Measurements from ENCODE around the gene EPHA7. TPM values are rescaled to one million over a fixed set of nuclear protein-coding genes. Genes with fewer than 3 reads are reported as not detected.

Gene EPHA7
- total and polyA plus RNA-seq, 4 donors: under 0.01 to 0.37 (median 0.01) TPM; not detected in 1

DNA sequence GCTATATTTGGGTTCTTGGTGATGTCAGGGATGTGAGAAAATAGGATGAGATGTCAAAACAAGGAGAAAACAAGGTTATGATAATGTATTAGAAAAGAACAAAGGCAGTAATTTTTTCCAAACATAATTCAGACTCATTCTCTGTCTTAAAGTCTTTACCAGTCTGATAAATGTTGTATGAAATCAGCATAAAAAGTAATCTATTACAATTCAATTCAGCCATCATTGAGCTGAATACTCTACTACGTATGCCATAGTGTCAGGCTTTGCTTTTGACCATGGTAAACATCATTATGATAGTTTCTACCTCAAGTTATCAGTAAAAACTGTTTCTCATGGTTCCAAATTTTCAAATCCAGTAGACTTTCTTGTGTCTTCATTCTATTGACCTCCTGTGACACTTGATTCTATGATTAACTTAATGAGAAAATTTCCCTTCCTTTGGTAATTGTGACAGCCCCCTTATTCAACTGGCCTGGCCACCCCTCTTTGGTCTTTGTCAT is 75.0 kb downstream of the EPHA7 start:
- no peak overlapping the region for H3K27ac ChIP-seq (ENCODE audit: low read depth in 1 of 2, low read length in 2 of 2)
- DNase-seq (ENCODE audit: low spot score): no peak
- no peak overlapping the region for H3K9ac ChIP-seq (ENCODE audit: low read depth in 1 of 2, low read length in 2 of 2)
- no peaks in the 10 kb centered on the region for H3K27me3 ChIP-seq (ENCODE audit: control insufficient read depth in 4 of 4, insufficient read depth in 4 of 4, low read length in 3 of 4)
- H3K4me1 ChIP-seq (ENCODE audit: control insufficient read depth in 4 of 4, insufficient read depth in 4 of 4, low read length in 3 of 4): no peaks in the 10 kb centered on the region
- WGBS: 82% methylated on average over 1 of the region's 1 CpG
- TF ChIP-seq YY1 (IDR thresholded peaks at IDR 0.05): no peak
- TF ChIP-seq JUND (IDR thresholded peaks at IDR 0.05): no peak
- TF ChIP-seq SP1 (IDR thresholded peaks at IDR 0.05): no peak
- no peak for TF ChIP-seq HNF4A (conservative IDR thresholded peaks at IDR 0.05)
- TF ChIP-seq EGR1 (IDR thresholded peaks at IDR 0.05; ENCODE audit: low read depth in 2 of 2): no peak
- TF ChIP-seq NR2F2 (IDR thresholded peaks at IDR 0.05): no peak
- no peak for TF ChIP-seq HNF4G (IDR thresholded peaks at IDR 0.05)
- TF ChIP-seq MAX (IDR thresholded peaks at IDR 0.05): no peak
- no peak overlapping the region for H3K4me3 ChIP-seq (ENCODE audit: low read depth in 1 of 3, low read length in 3 of 3)
- no peaks in the 10 kb centered on the region for H3K36me3 ChIP-seq (ENCODE audit: control insufficient read depth in 4 of 4, insufficient read depth in 3 of 4, low read depth in 1 of 4, low read length in 3 of 4)
- H3K9me3 ChIP-seq (ENCODE audit: control insufficient read depth in 4 of 4, low read length in 3 of 4): no peaks in the 10 kb centered on the region

DNA sequence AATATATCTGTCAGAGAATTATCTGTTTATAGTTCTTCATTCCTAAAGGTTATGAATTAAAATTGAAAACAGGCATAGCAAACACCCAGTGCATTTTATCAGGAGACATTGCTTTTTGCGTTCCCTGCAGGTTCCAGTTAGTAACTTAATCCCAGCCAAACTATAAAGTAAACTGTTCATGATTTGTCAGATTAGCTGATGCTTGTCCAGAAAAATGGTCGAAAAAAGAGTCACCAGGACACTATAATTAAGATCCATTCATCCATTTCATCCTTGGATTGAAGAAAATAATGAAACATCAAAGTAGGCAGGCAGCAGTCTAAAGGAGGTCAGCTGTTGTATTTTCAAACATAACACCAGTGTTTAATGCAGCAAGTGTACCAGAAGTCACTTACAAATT is 75.9 kb downstream of the EPHA7 start:
- Histone ChIP-seq H3K27ac (ENCODE audit: low read depth in 1 of 2, low read length in 2 of 2) (no peak overlapping the region), H3K27me3 (ENCODE audit: control insufficient read depth in 4 of 4, insufficient read depth in 4 of 4, low read length in 3 of 4) (no peaks in the 10 kb centered on the region), H3K9ac (ENCODE audit: low read depth in 1 of 2, low read length in 2 of 2) (no peak overlapping the region), H3K36me3 (ENCODE audit: control insufficient read depth in 4 of 4, insufficient read depth in 3 of 4, low read depth in 1 of 4, low read length in 3 of 4) (no peaks in the 10 kb centered on the region), H3K4me3 (ENCODE audit: low read depth in 1 of 3, low read length in 3 of 3) (no peak overlapping the region), H3K9me3 (ENCODE audit: control insufficient read depth in 4 of 4, low read length in 3 of 4) (no peaks in the 10 kb centered on the region), H3K4me1 (ENCODE audit: control insufficient read depth in 4 of 4, insufficient read depth in 4 of 4, low read length in 3 of 4) (no peaks in the 10 kb centered on the region)
- TF ChIP-seq GABPA (IDR thresholded peaks at IDR 0.05 in 1 of 2, conservative IDR thresholded peaks at IDR 0.05 in 1 of 2) (no peak), HNF4A (conservative IDR thresholded peaks at IDR 0.05) (no peak), SP1 (IDR thresholded peaks at IDR 0.05) (no peak), RAD21 (IDR thresholded peaks at IDR 0.05) (no peak), NR2F2 (IDR thresholded peaks at IDR 0.05) (no peak), JUND (IDR thresholded peaks at IDR 0.05) (no peak), RXRA (IDR thresholded peaks at IDR 0.05) (no peak), YY1 (IDR thresholded peaks at IDR 0.05) (no peak)
- TF ChIP-seq, protein P1, sequence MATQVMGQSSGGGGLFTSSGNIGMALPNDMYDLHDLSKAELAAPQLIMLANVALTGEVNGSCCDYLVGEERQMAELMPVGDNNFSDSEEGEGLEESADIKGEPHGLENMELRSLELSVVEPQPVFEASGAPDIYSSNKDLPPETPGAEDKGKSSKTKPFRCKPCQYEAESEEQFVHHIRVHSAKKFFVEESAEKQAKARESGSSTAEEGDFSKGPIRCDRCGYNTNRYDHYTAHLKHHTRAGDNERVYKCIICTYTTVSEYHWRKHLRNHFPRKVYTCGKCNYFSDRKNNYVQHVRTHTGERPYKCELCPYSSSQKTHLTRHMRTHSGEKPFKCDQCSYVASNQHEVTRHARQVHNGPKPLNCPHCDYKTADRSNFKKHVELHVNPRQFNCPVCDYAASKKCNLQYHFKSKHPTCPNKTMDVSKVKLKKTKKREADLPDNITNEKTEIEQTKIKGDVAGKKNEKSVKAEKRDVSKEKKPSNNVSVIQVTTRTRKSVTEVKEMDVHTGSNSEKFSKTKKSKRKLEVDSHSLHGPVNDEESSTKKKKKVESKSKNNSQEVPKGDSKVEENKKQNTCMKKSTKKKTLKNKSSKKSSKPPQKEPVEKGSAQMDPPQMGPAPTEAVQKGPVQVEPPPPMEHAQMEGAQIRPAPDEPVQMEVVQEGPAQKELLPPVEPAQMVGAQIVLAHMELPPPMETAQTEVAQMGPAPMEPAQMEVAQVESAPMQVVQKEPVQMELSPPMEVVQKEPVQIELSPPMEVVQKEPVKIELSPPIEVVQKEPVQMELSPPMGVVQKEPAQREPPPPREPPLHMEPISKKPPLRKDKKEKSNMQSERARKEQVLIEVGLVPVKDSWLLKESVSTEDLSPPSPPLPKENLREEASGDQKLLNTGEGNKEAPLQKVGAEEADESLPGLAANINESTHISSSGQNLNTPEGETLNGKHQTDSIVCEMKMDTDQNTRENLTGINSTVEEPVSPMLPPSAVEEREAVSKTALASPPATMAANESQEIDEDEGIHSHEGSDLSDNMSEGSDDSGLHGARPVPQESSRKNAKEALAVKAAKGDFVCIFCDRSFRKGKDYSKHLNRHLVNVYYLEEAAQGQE (IDR thresholded peaks at IDR 0.05): no peak
- TF ChIP-seq, protein P2, sequence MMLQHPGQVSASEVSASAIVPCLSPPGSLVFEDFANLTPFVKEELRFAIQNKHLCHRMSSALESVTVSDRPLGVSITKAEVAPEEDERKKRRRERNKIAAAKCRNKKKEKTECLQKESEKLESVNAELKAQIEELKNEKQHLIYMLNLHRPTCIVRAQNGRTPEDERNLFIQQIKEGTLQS (IDR thresholded peaks at IDR 0.05): no peak
- 63% methylated on average over 2 of the region's 2 CpGs for whole genome bisulfite sequencing
- no peak for DNase-seq (ENCODE audit: low spot score)

DNA sequence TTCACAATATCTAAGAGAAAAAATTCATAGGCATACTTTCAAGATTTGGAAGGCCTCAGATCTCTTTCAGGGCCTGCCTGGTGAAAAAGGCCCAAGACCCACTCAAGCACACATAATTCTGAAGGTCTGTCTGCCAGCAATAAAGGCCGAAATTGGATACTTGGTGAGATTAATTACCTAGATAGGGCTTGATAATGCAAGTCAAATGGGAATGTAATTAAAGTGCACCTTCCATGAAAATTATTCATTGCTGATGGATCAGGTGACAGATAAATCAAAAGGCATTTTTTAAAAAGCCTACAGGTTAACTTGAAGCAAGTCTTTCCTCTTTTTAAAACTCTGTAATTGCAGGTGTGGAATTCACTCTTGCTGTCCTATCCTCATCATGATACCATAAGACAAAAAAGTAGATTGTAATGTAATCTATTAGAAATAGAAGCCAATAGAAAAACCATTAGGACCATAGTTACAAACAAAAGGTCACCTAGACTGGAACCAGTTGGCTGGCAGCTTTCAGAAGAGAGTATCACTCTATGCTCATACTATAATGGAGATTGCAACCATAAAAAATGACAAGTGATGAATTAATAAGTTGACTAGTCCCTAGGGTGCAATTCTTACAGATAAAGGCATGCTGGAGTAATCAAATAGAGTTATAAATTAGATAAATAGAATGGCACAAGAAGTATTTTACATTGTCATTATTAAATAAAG is 77.3 kb downstream of the EPHA7 start:
- Histone ChIP-seq H3K36me3 (ENCODE audit: control insufficient read depth in 4 of 4, insufficient read depth in 3 of 4, low read depth in 1 of 4, low read length in 3 of 4) (no peaks in the 10 kb centered on the region), H3K9me3 (ENCODE audit: control insufficient read depth in 4 of 4, low read length in 3 of 4) (no peaks in the 10 kb centered on the region), H3K27ac (ENCODE audit: low read depth in 1 of 2, low read length in 2 of 2) (no peak overlapping the region), H3K4me1 (ENCODE audit: control insufficient read depth in 4 of 4, insufficient read depth in 4 of 4, low read length in 3 of 4) (no peaks in the 10 kb centered on the region), H3K9ac (ENCODE audit: low read depth in 1 of 2, low read length in 2 of 2) (no peak overlapping the region), H3K4me3 (ENCODE audit: low read depth in 1 of 3, low read length in 3 of 3) (no peak overlapping the region), H3K27me3 (ENCODE audit: control insufficient read depth in 4 of 4, insufficient read depth in 4 of 4, low read length in 3 of 4) (no peaks in the 10 kb centered on the region)
- no peak for DNase-seq (ENCODE audit: low spot score)
- TF ChIP-seq, protein P1 (IDR thresholded peaks at IDR 0.05): no peak
- TF ChIP-seq GABPA (IDR thresholded peaks at IDR 0.05 in 1 of 2, conservative IDR thresholded peaks at IDR 0.05 in 1 of 2) (no peak), RAD21 (IDR thresholded peaks at IDR 0.05) (no peak), HNF4A (conservative IDR thresholded peaks at IDR 0.05) (no peak), YY1 (IDR thresholded peaks at IDR 0.05) (no peak), SP1 (IDR thresholded peaks at IDR 0.05) (no peak), RXRA (IDR thresholded peaks at IDR 0.05) (no peak), FOXA1 (IDR thresholded peaks at IDR 0.05) (no peak)
- TF ChIP-seq, protein P3, sequence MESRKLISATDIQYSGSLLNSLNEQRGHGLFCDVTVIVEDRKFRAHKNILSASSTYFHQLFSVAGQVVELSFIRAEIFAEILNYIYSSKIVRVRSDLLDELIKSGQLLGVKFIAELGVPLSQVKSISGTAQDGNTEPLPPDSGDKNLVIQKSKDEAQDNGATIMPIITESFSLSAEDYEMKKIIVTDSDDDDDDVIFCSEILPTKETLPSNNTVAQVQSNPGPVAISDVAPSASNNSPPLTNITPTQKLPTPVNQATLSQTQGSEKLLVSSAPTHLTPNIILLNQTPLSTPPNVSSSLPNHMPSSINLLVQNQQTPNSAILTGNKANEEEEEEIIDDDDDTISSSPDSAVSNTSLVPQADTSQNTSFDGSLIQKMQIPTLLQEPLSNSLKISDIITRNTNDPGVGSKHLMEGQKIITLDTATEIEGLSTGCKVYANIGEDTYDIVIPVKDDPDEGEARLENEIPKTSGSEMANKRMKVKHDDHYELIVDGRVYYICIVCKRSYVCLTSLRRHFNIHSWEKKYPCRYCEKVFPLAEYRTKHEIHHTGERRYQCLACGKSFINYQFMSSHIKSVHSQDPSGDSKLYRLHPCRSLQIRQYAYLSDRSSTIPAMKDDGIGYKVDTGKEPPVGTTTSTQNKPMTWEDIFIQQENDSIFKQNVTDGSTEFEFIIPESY (IDR thresholded peaks at IDR 0.05): no peak
- 78% methylated on average over 1 of the region's 1 CpG for WGBS

All from liver (tissue), 9 donors.